ENCODE measurements around the gene WASF2.

DNA sequence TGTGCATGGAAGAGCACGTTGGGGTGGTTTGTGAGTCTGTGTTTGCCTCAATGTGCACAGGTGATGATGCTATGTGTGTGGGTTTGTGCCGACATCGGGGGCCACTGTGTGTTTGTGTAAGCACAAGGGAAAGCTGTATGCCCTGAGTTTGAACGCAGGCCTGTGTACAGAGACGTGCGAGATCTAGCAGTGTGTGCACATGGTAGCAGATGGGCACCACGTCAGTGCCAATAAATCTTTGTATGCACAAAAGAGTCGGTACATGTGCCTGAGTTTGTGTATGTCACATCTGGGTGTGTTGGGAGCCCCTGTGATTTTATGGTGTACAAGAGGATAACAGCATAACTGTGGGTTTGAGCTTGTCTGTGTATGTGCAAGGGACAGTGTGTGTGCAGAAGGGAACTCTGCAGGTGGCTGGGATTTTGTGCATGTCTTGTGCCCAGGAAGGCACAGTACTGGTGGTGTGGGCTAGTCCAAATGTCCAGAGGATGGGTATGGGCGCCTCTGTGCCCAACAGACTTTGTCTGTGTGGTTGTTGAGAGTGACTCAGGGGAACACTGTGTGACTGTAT lies 32.0 kb upstream of the WASF2 start:
- TF ChIP-seq MAZ (IDR thresholded peaks at IDR 0.05; ENCODE audit: borderline replicate concordance, low read depth, low read length) (no peak), POLR2A (IDR thresholded peaks at IDR 0.05; ENCODE audit: low read depth, low read length) (no peak), CEBPB (IDR thresholded peaks at IDR 0.05; ENCODE audit: low read depth, low read length) (no peak), RAD21 (IDR thresholded peaks at IDR 0.05; ENCODE audit: low read length) (no peak), NFE2L2 (IDR thresholded peaks at IDR 0.05; ENCODE audit: low read depth, low read length) (no peak), MXI1 (IDR thresholded peaks at IDR 0.05; ENCODE audit: borderline replicate concordance, low read depth, low read length) (no peak), MAFK (IDR thresholded peaks at IDR 0.05; ENCODE audit: low read depth, low read length) (no peak), SMC3 (IDR thresholded peaks at IDR 0.05; ENCODE audit: low read depth, low read length) (no peak), RFX5 (IDR thresholded peaks at IDR 0.05; ENCODE audit: low read depth, low read length) (no peak), RCOR1 (IDR thresholded peaks at IDR 0.05; ENCODE audit: insufficient replicate concordance, low read length) (no peak)
- TF ChIP-seq, protein P1, sequence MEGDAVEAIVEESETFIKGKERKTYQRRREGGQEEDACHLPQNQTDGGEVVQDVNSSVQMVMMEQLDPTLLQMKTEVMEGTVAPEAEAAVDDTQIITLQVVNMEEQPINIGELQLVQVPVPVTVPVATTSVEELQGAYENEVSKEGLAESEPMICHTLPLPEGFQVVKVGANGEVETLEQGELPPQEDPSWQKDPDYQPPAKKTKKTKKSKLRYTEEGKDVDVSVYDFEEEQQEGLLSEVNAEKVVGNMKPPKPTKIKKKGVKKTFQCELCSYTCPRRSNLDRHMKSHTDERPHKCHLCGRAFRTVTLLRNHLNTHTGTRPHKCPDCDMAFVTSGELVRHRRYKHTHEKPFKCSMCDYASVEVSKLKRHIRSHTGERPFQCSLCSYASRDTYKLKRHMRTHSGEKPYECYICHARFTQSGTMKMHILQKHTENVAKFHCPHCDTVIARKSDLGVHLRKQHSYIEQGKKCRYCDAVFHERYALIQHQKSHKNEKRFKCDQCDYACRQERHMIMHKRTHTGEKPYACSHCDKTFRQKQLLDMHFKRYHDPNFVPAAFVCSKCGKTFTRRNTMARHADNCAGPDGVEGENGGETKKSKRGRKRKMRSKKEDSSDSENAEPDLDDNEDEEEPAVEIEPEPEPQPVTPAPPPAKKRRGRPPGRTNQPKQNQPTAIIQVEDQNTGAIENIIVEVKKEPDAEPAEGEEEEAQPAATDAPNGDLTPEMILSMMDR (conservative IDR thresholded peaks at IDR 0.05; ENCODE audit: low read depth, low read length), result no peak
- TF ChIP-seq, protein P2, sequence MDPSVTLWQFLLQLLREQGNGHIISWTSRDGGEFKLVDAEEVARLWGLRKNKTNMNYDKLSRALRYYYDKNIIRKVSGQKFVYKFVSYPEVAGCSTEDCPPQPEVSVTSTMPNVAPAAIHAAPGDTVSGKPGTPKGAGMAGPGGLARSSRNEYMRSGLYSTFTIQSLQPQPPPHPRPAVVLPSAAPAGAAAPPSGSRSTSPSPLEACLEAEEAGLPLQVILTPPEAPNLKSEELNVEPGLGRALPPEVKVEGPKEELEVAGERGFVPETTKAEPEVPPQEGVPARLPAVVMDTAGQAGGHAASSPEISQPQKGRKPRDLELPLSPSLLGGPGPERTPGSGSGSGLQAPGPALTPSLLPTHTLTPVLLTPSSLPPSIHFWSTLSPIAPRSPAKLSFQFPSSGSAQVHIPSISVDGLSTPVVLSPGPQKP (IDR thresholded peaks at IDR 0.05; ENCODE audit: borderline replicate concordance, low read depth, low read length), result no peak
- TF ChIP-seq, protein P3, sequence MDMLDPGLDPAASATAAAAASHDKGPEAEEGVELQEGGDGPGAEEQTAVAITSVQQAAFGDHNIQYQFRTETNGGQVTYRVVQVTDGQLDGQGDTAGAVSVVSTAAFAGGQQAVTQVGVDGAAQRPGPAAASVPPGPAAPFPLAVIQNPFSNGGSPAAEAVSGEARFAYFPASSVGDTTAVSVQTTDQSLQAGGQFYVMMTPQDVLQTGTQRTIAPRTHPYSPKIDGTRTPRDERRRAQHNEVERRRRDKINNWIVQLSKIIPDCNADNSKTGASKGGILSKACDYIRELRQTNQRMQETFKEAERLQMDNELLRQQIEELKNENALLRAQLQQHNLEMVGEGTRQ (IDR thresholded peaks at IDR 0.05; ENCODE audit: low read depth, low read length), result no peak
